SK-N-MC (cell line): ENCODE measurements around the gene RAB37.

Experiments
- DNase-seq: peaks from one replicate; pipeline ENCODE4 v3.0.0-alpha.2; 2011; ENCODE audit warnings: low read depth, low spot score
- H3K27ac ChIP-seq: fragments of 200-600 bp; sonication (generic); 2 replicates; pipeline ENCODE4 v1.5.1; 2016; ENCODE audit warnings: mixed run types
- H3K36me3 ChIP-seq: fragments of 200-600 bp; sonication (generic); 2 replicates; pipeline ENCODE4 v1.6.1; 2017; ENCODE audit warnings: antibody characterized with exemption, low read length, mixed read lengths; ENCODE audit not compliant: insufficient read depth
- H3K4me3 ChIP-seq: fragments of 200-600 bp; sonication (generic); 2 replicates; pipeline ENCODE4 v1.5.1; 2016
- H3K9ac ChIP-seq: fragments of 200-600 bp; sonication (generic); 2 replicates; pipeline ENCODE4 v1.8.0; 2017; ENCODE audit warnings: mixed run types, mixed read lengths; ENCODE audit not compliant: insufficient read length
- H3K9me3 ChIP-seq: fragments of 200-600 bp; sonication (generic); 2 replicates; pipeline ENCODE4 v1.6.1; 2017; ENCODE audit warnings: low read depth, mild to moderate bottlenecking, antibody characterized with exemption, low read length, moderate library complexity, mixed read lengths
- EZH2 ChIP-seq: fragments of 200-600 bp; sonication (generic); IDR thresholded peaks from one replicate; pipeline ENCODE4 v1.6.1; 2017; ENCODE audit warnings: antibody characterized with exemption
- FOXP2 ChIP-seq: optimal IDR thresholded peaks from 2 replicates; pipeline ENCODE3; 2011; ENCODE audit warnings: mild to moderate bottlenecking, moderate library complexity; ENCODE audit not compliant: insufficient read depth; ENCODE audit errors: extremely low read length, control extremely low read depth
- POLR2AphosphoS5 ChIP-seq: IDR thresholded peaks from 2 replicates; pipeline ENCODE4 v1.6.1; 2012; ENCODE audit warnings: mild to moderate bottlenecking, low read depth, low read length, borderline replicate concordance

RAB37 gene

DNA sequence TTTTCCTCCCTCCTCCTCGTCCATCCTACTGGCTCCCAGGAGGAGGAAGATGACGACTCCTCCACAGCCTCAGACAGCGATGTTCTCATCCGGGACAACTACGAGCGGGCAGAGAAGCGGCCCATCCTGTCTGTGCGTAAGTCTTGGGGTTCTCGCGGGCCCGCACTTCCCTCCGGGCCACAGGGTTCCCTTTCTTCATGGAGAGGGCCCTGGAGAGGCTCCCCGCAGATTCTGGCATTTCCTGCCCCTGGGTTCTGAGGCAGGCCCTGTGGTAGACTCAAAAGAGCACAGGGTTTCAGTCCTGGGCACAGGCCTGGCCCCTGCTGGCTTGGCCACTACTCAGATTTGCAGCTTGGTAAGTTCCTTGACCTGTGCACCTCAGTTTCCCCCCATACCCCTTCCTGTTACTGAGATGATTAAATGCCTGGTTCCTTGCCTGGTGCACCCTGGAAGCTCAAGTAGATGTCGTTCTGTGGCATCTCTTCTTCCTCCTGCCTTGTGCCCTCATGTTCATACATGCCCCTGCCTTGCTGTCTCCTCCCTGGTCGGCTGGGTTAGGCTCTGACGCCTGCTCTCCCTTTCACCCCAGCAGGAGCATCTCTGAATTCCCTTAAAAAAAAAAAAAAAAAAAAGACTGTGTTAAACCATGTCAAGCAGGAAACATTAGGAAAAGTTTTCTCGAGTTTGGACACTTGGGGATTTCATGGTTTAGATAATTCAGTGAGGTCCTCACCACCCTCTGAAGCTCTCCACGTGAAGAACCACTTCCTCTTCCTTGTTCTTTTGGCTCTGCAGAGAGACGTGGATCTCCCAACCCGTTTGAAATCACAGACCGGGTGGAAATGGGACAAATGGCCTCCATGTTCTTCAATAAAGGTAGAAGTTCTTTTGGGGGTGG, 53.4 kb downstream of the RAB37 start:
- DNase-seq: no peak
- H3K36me3 ChIP-seq: no peaks in the 10 kb centered on the region; the same call in 1 of the 2 replicates
- H3K27ac ChIP-seq: no peak overlapping the region
- no peak for TF ChIP-seq POLR2AphosphoS5
- no peaks in the 10 kb centered on the region for H3K9me3 ChIP-seq
- H3K9ac ChIP-seq: no peak overlapping the region
- no peak overlapping the region for H3K4me3 ChIP-seq

DNA sequence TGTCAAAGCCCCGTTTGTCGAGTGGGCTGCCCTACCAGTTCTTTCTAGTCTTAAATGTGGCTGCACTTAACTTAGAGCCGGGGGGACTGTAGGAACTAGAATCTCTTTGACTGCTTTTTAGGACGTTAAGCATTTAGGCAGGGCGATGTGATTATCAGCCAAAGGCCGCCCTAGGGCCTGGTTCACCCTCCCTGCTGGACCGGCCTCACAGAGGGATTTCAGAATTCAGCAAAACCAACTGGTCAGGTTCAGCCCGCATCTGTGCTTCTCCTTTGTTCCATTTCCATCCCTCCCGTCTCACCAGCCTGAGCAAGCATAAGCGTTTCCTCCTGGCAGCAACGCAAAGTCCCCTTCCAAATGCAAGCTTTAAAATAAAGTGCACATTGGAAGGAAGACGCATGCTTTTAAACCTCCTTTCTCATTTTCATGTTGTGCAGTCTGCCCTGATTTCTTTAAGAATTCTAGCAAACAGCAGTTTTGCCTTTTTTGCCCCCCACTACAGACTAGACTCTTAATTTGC, 55.6 kb downstream of the RAB37 start:
- TF ChIP-seq EZH2: no peak
- no peak for TF ChIP-seq POLR2AphosphoS5
- TF ChIP-seq FOXP2: no peak
- H3K36me3 ChIP-seq: no peaks in the 10 kb centered on the region; the same call in 1 of the 2 replicates
- no peaks in the 10 kb centered on the region for H3K9me3 ChIP-seq
- no peak overlapping the region for H3K27ac ChIP-seq
- H3K9ac ChIP-seq: no peak overlapping the region
- no peak for DNase-seq
- H3K4me3 ChIP-seq: no peak overlapping the region

DNA sequence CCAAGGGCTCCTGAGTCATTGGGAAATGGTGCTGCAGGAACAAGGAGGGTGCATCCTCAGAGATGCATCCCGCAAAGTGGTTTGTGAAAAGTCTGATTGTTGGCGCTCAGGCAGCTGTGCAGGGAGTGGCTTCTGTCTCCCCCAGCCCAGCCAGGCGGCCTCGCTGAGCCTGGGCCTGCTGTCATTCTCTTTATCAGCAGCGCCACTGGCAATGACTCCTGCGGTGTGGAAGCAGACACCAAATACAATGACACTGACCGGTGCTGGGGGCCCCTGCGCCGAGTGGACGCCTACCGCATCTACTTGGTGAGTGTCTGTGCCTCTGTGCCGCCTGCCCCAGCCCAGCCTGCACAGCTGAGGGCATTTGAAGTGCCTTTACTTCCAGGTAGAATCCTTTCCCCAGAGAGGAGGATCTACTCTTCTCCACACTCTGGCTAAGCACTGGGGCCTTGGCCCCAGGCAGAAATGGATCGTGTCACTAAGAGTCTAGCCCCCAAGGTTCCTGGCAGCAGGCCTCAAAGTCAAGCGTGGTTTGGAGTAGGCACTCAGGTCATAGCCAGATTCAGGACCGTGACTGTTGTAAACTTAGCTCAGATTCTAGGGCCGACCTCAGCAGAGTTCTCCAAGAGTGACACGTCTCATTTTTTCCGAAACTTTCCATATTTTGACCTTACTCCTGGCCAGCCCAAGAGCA, 58.4 kb downstream of the RAB37 start:
- TF ChIP-seq FOXP2 (no peak), EZH2 (no peak), POLR2AphosphoS5 (no peak)
- no peak overlapping the region for H3K9ac ChIP-seq
- no peaks in the 10 kb centered on the region for H3K9me3 ChIP-seq
- H3K4me3 ChIP-seq: no peak overlapping the region
- H3K36me3 ChIP-seq: no peaks in the 10 kb centered on the region; the same call in 1 of the 2 replicates
- no peak overlapping the region for H3K27ac ChIP-seq
- DNase-seq: no peak

DNA sequence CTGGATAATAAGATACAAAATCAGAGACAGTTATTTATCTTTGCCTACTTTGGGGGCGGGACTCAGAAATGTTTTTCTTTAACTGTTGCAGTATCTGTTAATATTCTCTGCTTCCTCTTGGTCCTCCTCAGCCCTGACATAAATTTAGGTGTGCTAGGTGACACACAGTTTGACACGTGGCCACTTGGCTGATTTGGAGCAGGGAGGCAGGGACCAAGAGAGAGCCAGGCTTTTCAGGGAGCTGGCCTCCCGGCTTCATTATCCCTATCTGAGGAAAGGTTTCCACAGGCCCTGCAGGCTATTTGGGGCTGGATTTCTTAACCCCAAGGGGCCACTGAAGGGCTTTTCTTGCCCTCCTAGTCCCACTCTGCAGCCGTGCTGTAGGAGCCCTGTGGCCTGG, 59.2 kb downstream of the RAB37 start:
- Histone ChIP-seq H3K27ac (no peak overlapping the region), H3K36me3 (no peaks in the 10 kb centered on the region; the same call in 1 of the 2 replicates), H3K4me3 (no peak overlapping the region), H3K9me3 (no peaks in the 10 kb centered on the region), H3K9ac (no peak overlapping the region)
- TF ChIP-seq FOXP2 (no peak), EZH2 (no peak), POLR2AphosphoS5 (no peak)
- no peak for DNase-seq

DNA sequence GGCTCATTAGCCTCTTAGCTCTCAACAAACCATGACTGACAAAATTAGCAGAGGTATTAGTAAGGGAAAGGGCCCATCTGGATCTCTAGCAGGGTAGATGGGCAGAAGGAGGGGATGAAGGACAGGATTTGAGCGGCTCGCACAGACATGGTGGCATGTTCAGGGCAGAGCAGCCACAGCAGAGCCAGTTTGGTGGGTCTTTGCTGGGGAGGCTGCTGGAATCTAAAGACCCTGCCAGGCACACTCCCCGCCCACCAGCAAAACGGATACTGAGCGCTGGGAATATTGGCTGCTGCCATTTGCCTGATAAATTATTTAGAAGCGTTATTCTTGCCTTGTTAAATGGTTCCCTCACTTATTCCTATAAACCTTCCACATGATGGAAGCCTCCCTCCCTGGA, 59.8 kb downstream of the RAB37 start:
- no peak overlapping the region for H3K9ac ChIP-seq
- TF ChIP-seq FOXP2 (no peak), EZH2 (no peak), POLR2AphosphoS5 (no peak)
- no peaks in the 10 kb centered on the region for H3K9me3 ChIP-seq
- H3K4me3 ChIP-seq: no peak overlapping the region
- H3K36me3 ChIP-seq: no peaks in the 10 kb centered on the region; the same call in 1 of the 2 replicates
- DNase-seq: no peak
- no peak overlapping the region for H3K27ac ChIP-seq
